ENCODE measurements around the gene PAXIP1. TPM values are rescaled to one million over a fixed set of nuclear protein-coding genes. Genes with fewer than 3 reads are reported as not detected.

Gene PAXIP1
- total and polyA plus RNA-seq, 10 of the 15 experiments (the other 5 are each of a cell fraction or from before 2014, with no cell fraction given) = 7.3 to 27.2 (median 18.1) TPM

DNA sequence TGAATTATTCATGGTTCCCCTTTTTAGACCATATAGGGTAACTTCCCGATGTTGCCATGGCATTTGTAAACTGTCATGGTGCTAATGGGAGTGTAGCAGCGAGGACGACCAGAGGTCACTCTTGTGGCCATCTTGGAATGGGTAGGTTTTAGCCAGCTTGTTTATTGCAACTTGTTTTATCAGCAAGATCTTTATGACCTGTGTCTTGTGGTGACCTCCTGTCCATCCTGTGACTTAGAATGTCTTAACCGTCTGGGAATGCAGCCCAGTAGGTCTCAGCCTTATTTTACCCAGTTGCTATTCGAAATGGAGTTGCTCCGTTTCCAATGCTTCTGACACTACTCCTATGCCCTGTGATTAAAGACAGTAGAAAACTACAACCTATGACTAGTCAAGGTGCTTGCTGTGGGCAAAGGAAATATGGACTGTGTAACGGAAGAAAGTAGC lies 18.8 kb upstream of the PAXIP1 start:
- no peak for DNase-seq (ENCODE audit: low read depth, low spot score)
- no peak for FAIRE-seq
- RAD21 ChIA-PET (ENCODE audit: unreplicated experiment) = no interaction called here
- H3K4me1 ChIP-seq (ENCODE audit: control insufficient read depth, insufficient read depth, low read length) = no peaks in the 10 kb centered on the region
- H3K27ac ChIP-seq (ENCODE audit: control insufficient read depth, insufficient read depth) = no peak overlapping the region
- POLR2A ChIA-PET = no interaction called here
- ATAC-seq = no peak
- H2AFZ ChIP-seq (ENCODE audit: control insufficient read depth, low read depth, low read length) = no peak overlapping the region
- no peaks in the 10 kb centered on the region for H3K36me3 ChIP-seq (ENCODE audit: control insufficient read depth in 2 of 2, insufficient read depth in 2 of 2, low read length in 1 of 2)
- H3K9ac ChIP-seq (ENCODE audit: control insufficient read depth, insufficient read depth, low read length) = no peak overlapping the region
- BruUV-seq (replicated peaks) = no TSS peak
- SMC1A ChIA-PET (ENCODE audit: uncharacterized antibody, unreplicated experiment) = interaction anchor here (2.8 kb wide), 1 partner anchor 15 kb away, joined by 8 read pairs; no protein-coding TSS in a partner anchor
- CTCF ChIA-PET = interaction anchor here (1.9 kb wide), 1 partner anchor 11 kb away, joined by 6 read pairs; no protein-coding TSS in a partner anchor
- TF ChIP-seq, protein P1, sequence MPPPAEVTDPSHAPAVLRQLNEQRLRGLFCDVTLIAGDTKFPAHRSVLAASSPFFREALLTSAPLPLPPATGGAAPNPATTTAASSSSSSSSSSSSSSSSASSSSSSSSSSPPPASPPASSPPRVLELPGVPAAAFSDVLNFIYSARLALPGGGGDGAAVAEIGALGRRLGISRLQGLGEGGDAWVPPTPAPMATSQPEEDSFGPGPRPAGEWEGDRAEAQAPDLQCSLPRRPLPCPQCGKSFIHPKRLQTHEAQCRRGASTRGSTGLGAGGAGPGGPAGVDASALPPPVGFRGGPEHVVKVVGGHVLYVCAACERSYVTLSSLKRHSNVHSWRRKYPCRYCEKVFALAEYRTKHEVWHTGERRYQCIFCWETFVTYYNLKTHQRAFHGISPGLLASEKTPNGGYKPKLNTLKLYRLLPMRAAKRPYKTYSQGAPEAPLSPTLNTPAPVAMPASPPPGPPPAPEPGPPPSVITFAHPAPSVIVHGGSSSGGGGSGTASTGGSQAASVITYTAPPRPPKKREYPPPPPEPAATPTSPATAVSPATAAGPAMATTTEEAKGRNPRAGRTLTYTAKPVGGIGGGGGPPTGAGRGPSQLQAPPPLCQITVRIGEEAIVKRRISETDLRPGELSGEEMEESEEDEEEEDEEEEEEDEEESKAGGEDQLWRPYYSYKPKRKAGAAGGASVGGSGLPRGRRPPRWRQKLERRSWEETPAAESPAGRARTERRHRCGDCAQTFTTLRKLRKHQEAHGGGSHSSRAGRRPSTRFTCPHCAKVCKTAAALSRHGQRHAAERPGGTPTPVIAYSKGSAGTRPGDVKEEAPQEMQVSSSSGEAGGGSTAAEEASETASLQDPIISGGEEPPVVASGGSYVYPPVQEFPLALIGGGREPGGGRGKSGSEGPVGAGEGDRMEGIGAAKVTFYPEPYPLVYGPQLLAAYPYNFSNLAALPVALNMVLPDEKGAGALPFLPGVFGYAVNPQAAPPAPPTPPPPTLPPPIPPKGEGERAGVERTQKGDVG (CRISPR knock-in tag; IDR thresholded peaks at IDR 0.05) = no peak
- TF ChIP-seq DPF2 (IDR thresholded peaks at IDR 0.05) = no peak
- TF ChIP-seq NFYA (IDR thresholded peaks at IDR 0.05; ENCODE audit: borderline replicate concordance, low read depth, low read length) = no peak
- no peak for TF ChIP-seq SUZ12 (IDR thresholded peaks at IDR 0.05; ENCODE audit: unreplicated experiment)
- no peak for TF ChIP-seq ZSCAN29 (IDR thresholded peaks at IDR 0.05)
- TF ChIP-seq SIX5 (IDR thresholded peaks at IDR 0.05; ENCODE audit: low read depth, low read length, severe bottlenecking) = no peak
- no peak for TF ChIP-seq SREBF2 (IDR thresholded peaks at IDR 0.05; ENCODE audit: low read length)
- TF ChIP-seq FOXK2 (IDR thresholded peaks at IDR 0.05) = no peak
- no peaks in the 10 kb centered on the region for H3K9me3 ChIP-seq (replicated peaks; ENCODE audit: control insufficient read depth, insufficient read depth, low read length)
- no peak overlapping the region for H3K4me2 ChIP-seq (ENCODE audit: control insufficient read depth, insufficient read depth)
- no peaks in the 10 kb centered on the region for H3K79me2 ChIP-seq (ENCODE audit: control insufficient read depth, insufficient read depth, low read length)
- no peaks in the 10 kb centered on the region for H3K27me3 ChIP-seq (replicated peaks in 1 of 2; ENCODE audit: control insufficient read depth in 2 of 2, insufficient read depth in 2 of 2, low read length in 1 of 2)
- in situ Hi-C loops (cut with MboI) (no loop called here), intact Hi-C loops (cut with micrococcal nuclease; ENCODE audit: unreplicated experiment) (no loop called here)
- WGBS (ENCODE audit: insufficient coverage, insufficient replicate concordance, low lambda C conversion rate, missing lambda C conversion rate) = 31% methylated on average over 7 of the region's 7 CpGs
- no peak overlapping the region for H3K4me3 ChIP-seq
- H4K20me1 ChIP-seq (ENCODE audit: control insufficient read depth, insufficient read depth) = no peaks in the 10 kb centered on the region

Measured in GM12878 (cell line).